Fibroblast of skin of scalp (primary cell): ENCODE results near the gene LRRC4. TPM values are rescaled to one million over a fixed set of nuclear protein-coding genes. Genes with fewer than 3 reads are reported as not detected.
A peak's percentile ranks its signal among the peaks of the same experiment; 100 is the strongest.

Experiments
- DNase-seq: peaks from one replicate; pipeline ENCODE4 v3.0.0-alpha.2; 2013
- polyA plus RNA-seq, 2 experiments: library from polyadenylated mRNA; unstranded; fragments of 120-200 nt; gene quantifications; one replicate each; pipeline ENCODE4 v1.2.1, GENCODE V29; 2013; ENCODE audit not compliant: insufficient read length in 2 of 2

LRRC4 gene, protein sequence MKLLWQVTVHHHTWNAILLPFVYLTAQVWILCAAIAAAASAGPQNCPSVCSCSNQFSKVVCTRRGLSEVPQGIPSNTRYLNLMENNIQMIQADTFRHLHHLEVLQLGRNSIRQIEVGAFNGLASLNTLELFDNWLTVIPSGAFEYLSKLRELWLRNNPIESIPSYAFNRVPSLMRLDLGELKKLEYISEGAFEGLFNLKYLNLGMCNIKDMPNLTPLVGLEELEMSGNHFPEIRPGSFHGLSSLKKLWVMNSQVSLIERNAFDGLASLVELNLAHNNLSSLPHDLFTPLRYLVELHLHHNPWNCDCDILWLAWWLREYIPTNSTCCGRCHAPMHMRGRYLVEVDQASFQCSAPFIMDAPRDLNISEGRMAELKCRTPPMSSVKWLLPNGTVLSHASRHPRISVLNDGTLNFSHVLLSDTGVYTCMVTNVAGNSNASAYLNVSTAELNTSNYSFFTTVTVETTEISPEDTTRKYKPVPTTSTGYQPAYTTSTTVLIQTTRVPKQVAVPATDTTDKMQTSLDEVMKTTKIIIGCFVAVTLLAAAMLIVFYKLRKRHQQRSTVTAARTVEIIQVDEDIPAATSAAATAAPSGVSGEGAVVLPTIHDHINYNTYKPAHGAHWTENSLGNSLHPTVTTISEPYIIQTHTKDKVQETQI
- 0.53 TPM for polyA plus RNA-seq (2013, experiment 1 of 2; ENCODE audit: insufficient read length)
- polyA plus RNA-seq (2013, experiment 2 of 2; ENCODE audit: insufficient read length), result 0.52 TPM

DNA sequence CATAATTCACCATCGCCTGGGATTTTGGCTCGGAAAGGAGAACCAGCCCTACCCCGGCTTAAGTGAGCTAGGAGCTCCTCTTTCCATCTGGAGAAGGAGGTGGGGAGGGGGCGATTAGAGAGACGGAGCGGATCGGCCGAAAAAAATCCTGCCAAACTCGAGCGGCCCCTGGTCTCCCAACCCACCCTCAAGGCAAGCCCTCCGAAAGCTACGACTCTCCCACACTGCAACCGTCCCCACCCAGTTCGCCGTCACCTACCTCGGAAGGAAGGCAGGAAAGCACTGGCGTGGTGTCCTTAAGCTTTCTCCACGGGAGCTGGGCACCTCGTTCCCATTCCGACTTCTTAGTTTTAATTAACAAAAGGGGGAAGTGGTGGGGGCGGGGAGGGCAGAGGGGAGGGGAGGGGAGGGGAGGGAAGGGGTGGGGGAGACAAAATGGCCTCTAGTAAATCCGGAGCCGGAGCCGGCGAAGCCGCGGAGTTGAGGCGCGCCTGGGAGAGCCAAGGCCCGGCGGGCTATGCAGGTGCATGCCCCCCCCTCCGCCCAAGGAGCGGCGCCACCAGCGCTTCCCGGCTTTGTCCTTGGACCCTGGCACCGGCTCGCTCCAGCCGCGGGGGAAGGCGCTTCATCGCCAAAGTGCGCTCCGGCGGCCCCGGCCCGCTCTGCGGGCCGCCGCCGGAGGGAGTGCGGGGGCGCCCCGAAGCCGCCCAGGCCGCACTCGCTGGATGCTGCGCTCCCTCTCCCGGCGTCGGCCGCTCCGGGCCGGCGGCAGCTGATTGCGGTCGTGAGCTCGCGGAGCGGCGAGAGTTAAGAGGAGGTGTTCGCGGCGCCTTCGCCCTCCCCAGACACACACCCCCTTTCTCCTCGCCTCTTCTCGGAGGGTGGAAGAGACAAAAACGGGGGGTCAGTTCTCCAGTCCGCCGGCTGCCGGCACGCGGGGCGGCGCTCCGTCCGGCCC, at the start of gene LRRC4:
Gene LRRC4, minus strand, starts transcription at position 784 of the 958 bp plus-strand sequence. CDS start 797 bp downstream, outside the sequence.
- peak; percentile 40 for DNase-seq

DNA sequence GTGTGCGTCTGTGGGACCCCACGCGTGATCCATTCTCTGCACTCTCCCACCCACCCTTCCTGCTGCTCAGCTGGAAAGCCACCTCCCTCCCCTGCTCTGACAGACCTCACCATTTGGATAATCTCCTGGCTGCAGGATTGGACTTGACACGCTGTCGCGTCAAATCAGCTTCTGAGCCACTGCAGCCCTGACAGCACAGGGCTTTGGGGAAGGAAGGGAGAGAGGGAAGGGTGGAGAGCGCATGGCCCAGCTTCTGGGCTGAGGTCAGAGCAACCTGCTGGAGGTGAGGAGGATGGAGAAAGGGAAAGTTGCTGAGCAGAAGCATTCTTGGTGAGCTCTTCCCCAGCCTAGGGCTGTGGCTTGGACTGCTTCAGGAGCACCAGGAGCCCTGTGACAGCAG, 48.9 kb upstream of the LRRC4 start:
- DNase-seq, result no peak

DNA sequence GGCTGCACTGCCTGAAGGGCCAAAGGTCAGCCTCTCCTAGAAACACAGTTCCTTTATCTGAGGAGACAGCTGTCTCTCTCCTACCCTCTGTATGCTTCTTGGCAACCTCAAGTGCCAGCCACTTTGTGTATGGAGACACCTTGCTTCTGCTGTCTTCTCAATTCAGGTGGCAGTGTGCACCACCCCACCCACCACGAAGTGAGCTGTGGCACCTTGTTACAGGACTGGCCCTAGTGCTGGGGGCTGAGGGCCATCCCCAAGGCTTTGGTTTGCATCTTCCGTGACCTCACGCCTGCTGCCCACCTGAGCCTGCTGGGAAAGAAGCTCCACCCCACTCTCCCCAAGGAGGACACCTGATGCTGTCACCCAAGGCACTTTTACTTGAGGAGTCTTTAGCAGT, 47.1 kb upstream of the LRRC4 start:
- DNase-seq, result no peak

DNA sequence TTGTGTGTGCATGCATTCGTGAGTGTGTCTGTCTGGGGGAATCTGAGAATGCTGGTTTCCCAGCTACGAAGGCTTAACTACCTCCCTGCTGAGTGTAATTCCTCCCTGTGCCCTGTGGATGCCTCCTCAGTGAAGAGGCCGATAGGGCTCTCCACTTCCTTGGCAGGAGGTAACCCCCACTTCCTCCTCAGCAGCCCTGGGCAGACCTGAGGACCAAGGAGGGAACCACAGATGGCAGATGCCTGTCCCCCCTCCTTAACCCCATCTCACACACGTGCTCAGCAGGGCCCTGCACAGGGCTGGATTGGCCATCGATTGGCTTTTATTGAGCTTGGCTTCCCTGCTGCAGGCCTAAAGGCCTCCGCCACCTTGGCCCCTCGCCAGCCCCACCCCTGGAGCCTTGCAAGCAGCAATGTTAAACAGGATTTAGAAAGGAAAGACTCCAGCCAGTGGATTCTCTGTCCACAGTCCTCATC, 45.6 kb upstream of the LRRC4 start:
- no peak for DNase-seq

DNA sequence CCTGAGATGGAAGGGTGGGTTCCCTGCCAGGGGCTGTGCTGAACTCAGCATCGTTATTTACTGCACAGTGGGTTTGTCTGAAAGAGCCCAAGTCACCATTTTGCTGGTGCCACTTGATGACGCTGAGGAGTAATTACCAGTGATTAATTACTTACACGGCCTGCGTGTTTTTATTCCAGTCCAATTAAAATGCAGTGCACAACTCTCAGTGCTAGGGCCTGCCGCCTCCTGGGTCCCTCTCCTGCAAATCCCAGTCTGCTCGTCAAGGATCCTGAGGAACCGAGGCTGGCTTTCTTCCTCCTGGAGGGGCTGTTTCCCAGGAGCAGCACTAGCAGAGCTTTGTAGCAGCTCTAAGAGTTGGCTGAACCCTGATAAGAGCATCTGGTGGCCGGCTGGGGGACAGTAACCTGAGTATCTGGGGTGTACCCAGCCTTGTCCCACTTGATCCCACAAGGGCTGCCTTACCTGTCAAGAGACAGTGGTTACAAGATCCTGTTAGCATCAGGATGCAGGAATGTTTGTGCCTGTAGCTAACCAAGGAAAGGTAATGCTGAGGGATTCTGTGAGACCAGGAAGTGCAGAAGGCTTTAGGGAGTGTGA, 45.1 kb upstream of the LRRC4 start:
- DNase-seq, result no peak

DNA sequence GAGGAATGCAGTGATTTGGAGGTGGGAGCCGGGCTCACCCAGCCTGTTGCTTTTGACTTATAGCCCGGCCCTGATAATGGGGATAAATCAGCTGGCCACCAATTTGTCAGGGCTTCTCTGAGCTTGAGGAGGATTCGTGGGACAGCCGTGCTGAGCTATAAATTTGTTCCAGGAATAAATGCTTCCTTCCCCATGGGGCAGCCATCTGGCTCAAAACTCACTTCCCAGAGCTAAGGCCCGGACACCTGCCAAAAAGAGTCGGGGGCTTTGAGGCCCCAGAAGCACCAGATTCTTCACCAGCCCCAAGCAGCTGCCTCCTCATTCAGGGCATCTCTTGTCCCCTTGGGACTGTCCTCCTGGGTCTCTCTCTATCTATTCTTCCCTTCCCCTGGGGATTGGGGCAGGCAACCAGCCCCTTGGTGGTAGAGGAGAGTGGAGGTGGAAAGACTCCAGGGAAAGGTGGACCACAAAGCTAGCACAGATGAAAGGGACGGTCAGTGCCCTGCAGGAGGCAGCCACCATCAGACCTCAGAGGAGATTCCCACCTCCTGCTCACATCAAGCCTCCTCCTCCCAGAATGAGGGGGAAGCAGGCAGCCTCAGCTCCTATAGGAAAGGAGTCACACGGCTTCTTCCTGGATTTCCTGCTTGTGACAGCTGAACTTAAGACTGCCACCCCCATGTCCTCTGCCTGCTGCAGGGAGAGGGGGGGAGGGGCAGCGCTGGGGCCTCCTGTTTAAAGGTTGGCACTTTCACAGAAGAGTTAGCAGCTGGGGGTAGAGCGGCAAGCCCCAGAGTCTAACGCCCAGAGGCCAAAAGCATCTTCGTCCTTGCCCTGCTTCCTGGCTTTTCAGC, 44.2 kb upstream of the LRRC4 start:
- no peak for DNase-seq

- no peak for DNase-seq
Measured at GRCh38 chr7:128074736-128075135, 43.5 kb upstream of the LRRC4 start.

DNA sequence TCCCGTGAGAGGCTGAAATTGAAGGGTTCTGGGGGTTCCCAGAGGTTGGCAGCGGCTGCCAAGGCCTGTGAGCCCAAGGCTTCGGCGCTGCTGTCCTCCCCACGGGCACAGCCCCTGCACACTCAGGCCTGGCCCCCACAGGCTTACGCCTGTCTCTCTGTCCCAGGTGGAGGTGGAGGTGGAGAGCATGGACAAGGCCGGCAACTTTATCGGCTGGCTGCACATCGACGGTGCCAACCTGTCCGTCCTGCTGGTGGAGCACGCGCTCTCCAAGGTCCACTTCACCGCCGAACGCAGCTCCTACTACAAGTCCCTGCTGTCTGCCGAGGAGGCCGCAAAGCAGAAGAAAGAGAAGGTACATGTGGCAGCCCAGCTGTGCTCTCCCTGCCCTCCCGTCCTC, 43.1 kb upstream of the LRRC4 start:
- DNase-seq, result no peak

- no peak for DNase-seq
Measured at GRCh38 chr7:128073671-128074310, 42.6 kb upstream of the LRRC4 start.

DNA sequence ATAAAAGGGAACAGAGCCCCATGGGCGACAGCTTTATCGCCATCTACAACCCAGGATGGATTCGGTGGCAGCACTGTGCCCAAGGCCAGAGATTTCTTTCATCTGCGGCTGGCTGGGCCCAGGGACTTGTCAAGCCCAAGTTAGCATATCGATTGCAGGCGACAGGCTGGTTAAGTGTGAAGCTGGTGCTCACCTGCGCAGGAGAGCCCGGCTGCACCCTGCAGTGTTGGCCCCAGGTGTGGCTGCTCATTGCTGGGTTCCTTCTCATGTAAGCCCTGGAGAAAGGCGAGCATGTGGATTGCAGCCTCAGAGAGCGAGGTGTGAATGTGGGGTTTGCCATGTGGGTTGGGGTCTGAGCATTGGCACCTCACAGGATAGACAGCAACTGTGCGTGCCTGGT, 40.6 kb upstream of the LRRC4 start:
- DNase-seq, result no peak

- no peak for DNase-seq
Measured at GRCh38 chr7:128071376-128071775, 40.1 kb upstream of the LRRC4 start.

- DNase-seq, result no peak
Measured at GRCh38 chr7:128069373-128070364, 38.4 kb upstream of the LRRC4 start.

- no peak for DNase-seq
Measured at GRCh38 chr7:128068785-128069184, 37.5 kb upstream of the LRRC4 start.

GRCh38 chr7:128067983-128068382, 36.7 kb upstream of the LRRC4 start:
- peak; percentile 64 for DNase-seq

- DNase-seq, result no peak
Measured at GRCh38 chr7:128066858-128067257, 35.6 kb upstream of the LRRC4 start.

DNA sequence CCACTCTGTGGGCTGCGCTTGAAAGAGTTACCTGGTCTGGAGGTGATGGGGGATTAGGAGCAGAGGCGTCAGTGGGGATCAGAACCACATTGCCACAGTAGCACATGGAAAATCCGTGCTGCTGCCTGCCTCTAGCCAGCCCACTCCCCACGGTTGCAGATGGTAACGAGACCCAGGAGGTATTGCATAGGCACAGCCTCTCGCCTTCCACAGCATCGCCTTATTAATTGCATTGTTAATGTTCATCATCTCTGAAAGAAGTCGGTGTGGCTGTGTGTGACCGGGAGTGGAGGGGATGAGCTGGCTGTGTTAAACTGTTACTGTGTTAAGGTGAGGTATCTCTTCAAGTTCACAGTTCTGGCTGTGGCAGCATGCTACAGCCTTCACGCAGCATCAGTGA, 35.2 kb upstream of the LRRC4 start:
- no peak for DNase-seq

- no peak for DNase-seq
Measured at GRCh38 chr7:128065872-128066271, 34.6 kb upstream of the LRRC4 start.

- no peak for DNase-seq
Measured at GRCh38 chr7:128063088-128063487, 31.9 kb upstream of the LRRC4 start.

- DNase-seq, result no peak
Measured at GRCh38 chr7:128060018-128060417, 28.8 kb upstream of the LRRC4 start.
